CD14-positive monocyte (primary cell): ENCODE data around the gene RPL37. TPM values are rescaled to one million over a fixed set of nuclear protein-coding genes. Genes with fewer than 3 reads are reported as not detected.

Experiments used
- DNase-seq, 3 donors: peaks; one replicate each; pipeline ENCODE4 v3.0.0-alpha.2; 2011 to 2022
- H2AFZ ChIP-seq: 2 replicates; pipeline ENCODE4 v1.6.0; 2012; ENCODE audit warnings: mild to moderate bottlenecking, low read depth, low read length, inconsistent platforms; ENCODE audit not compliant: insufficient read depth, poor library complexity, severe bottlenecking
- H3K27ac ChIP-seq, 2 donors: 1 replicate in 1 of 2; 2 replicates in 1 of 2; pipeline ENCODE4 v1.5.1; 2012 to 2013; ENCODE audit warnings: low read length in 2 of 2, control low read depth in 1 of 2, inconsistent platforms in 1 of 2, low read depth in 1 of 2, mild to moderate bottlenecking in 1 of 2
- H3K27me3 ChIP-seq, 2 donors: one replicate each; pipeline versions ENCODE4 v1.6.0 to v1.6.1; 2011 to 2013; ENCODE audit warnings: low read length in 2 of 2; ENCODE audit not compliant: control insufficient read depth in 2 of 2, insufficient read depth in 2 of 2
- H3K36me3 ChIP-seq, 2 donors: replicated peaks in 1 of 2; 1 replicate in 1 of 2; 2 replicates in 1 of 2; pipeline versions ENCODE4 v1.5.1 to v1.6.1; 2012 to 2013; ENCODE audit warnings: low read length in 2 of 2, control low read depth in 1 of 2, inconsistent platforms in 1 of 2, mild to moderate bottlenecking in 1 of 2; ENCODE audit not compliant: insufficient read depth in 2 of 2, control insufficient read depth in 1 of 2
- H3K4me1 ChIP-seq, 2 donors: 1 replicate in 1 of 2; 2 replicates in 1 of 2; pipeline versions ENCODE4 v1.5.1 to v1.6.1; 2012 to 2013; ENCODE audit warnings: low read length in 2 of 2, control low read depth in 1 of 2, inconsistent platforms in 1 of 2, mild to moderate bottlenecking in 1 of 2, moderate library complexity in 1 of 2; ENCODE audit not compliant: insufficient read depth in 2 of 2, control insufficient read depth in 1 of 2
- H3K4me2 ChIP-seq: replicated peaks from 2 replicates; pipeline ENCODE3; 2012; ENCODE audit warnings: low read length, moderate library complexity, mild to moderate bottlenecking; ENCODE audit not compliant: poor library complexity, severe bottlenecking; ENCODE audit errors: extremely low read depth
- H3K4me3 ChIP-seq, 3 experiments: fragments of 200-600 bp in 1 of 3; sonication (generic) in 1 of 3; replicated peaks in 1 of 3; 1 replicate in 2 of 3; 2 replicates in 1 of 3; pipeline ENCODE4 v1.5.1; 2011 to 2013; ENCODE audit warnings: low read length in 3 of 3, mild to moderate bottlenecking in 3 of 3, control low read depth in 2 of 3, low read depth in 2 of 3, inconsistent platforms in 1 of 3, moderate library complexity in 1 of 3
- H3K79me2 ChIP-seq: 2 replicates; pipeline ENCODE4 v1.6.0; 2012; ENCODE audit warnings: mild to moderate bottlenecking, control low read depth, inconsistent platforms, low read length, moderate library complexity; ENCODE audit not compliant: insufficient read depth
- H3K9ac ChIP-seq: 2 replicates; pipeline ENCODE4 v1.6.0; 2017; ENCODE audit warnings: low read length, mild to moderate bottlenecking; ENCODE audit not compliant: insufficient read depth, poor library complexity, severe bottlenecking
- H3K9me3 ChIP-seq, 2 donors: replicated peaks in 1 of 2; 1 replicate in 1 of 2; 2 replicates in 1 of 2; pipeline versions ENCODE4 v1.5.1 to v1.6.1; 2012 to 2013; ENCODE audit warnings: low read length in 2 of 2, control low read depth in 1 of 2; ENCODE audit not compliant: control insufficient read depth in 1 of 2, insufficient read depth in 1 of 2
- H4K20me1 ChIP-seq: 2 replicates; pipeline ENCODE4 v1.6.0; 2012; ENCODE audit warnings: mild to moderate bottlenecking, low read length, control low read depth, moderate library complexity; ENCODE audit not compliant: insufficient read depth
- H3K27ac Mint-ChIP-seq, 7 donors: one replicate each; pipeline ENCODE4 v1.8.0; 2020; ENCODE audit warnings: mild to moderate bottlenecking in 7 of 7, mixed read lengths in 7 of 7, moderate library complexity in 6 of 7, inconsistent platforms in 2 of 7
- H3K27me3 Mint-ChIP-seq, 3 donors: one replicate each; pipeline ENCODE4 v1.8.0; 2021 to 2022; ENCODE audit warnings: low read depth in 3 of 3, mild to moderate bottlenecking in 3 of 3, mixed read lengths in 3 of 3, moderate library complexity in 3 of 3, inconsistent platforms in 1 of 3
- H3K36me3 Mint-ChIP-seq, 2 donors: one replicate each; pipeline ENCODE4 v1.8.0; 2020; ENCODE audit warnings: mixed read lengths in 2 of 2, inconsistent platforms in 1 of 2, mild to moderate bottlenecking in 1 of 2
- H3K4me1 Mint-ChIP-seq: one replicate; pipeline ENCODE4 v1.8.0; 2020; ENCODE audit warnings: mild to moderate bottlenecking, mixed read lengths
- H3K4me3 Mint-ChIP-seq, 2 donors: one replicate each; pipeline ENCODE4 v1.8.0; 2020; ENCODE audit warnings: mild to moderate bottlenecking in 2 of 2, mixed read lengths in 2 of 2, moderate library complexity in 1 of 2
- H3K9me3 Mint-ChIP-seq, 7 donors: one replicate each; pipeline ENCODE4 v1.8.0; 2020 to 2022; ENCODE audit warnings: mixed read lengths in 7 of 7, mild to moderate bottlenecking in 6 of 7, moderate library complexity in 6 of 7, inconsistent platforms in 2 of 7
- CTCF ChIP-seq: fragments of 200-600 bp; IDR thresholded peaks from one replicate; pipeline ENCODE4 v1.8.0; 2022; ENCODE audit warnings: antibody characterized with exemption, mild to moderate bottlenecking
- WGBS: methylation state at CpG from one replicate; pipeline ENCODE4 v1.1.5; 2013; ENCODE audit warnings: missing lambda C conversion rate; ENCODE audit not compliant: insufficient coverage; 5-methylcytosine and 5-hydroxymethylcytosine counted together
- intact Hi-C, 2 donors: fragments of 100-400 bp; cut with micrococcal nuclease; formaldehyde crosslinking; loops; one replicate each; pipeline versions ENCODE4 v1.15.0 to v1.15.1; 2023
- polyA plus RNA-seq, 3 donors: library from polyadenylated mRNA; depleted of rRNA in 1 of 3; unstranded in 2 of 3; stranded (reverse) in 1 of 3; fragments of 300-500 nt in 2 of 3; fragments of >200 nt in 1 of 3; fragmentation: Illumina TruSeq in 2 of 3; gene quantifications; 1 replicate in 2 of 3; 2 replicates in 1 of 3; pipeline ENCODE4 v1.2.3, GENCODE V29; 2012 to 2021

The RPL37 gene
- polyA plus RNA-seq, 3 donors = 87.9 to 813 (median 738) TPM

GRCh38 chr5:40823459-40823858 is 11.6 kb downstream of the RPL37 start:
- Histone ChIP-seq H3K4me2 (no peak overlapping the region), H4K20me1 (peaks cover 37% of the 10 kb centered on the region), H3K79me2 (no peaks in the 10 kb centered on the region), H3K4me3 (no peak overlapping the region), H3K4me1 (no peaks in the 10 kb centered on the region), H2AFZ (no peak overlapping the region), H3K9ac (no peak overlapping the region), H3K9me3 (no peaks in the 10 kb centered on the region), H3K27ac (peak overlapping the region in 1 of 2 donors; percentile 22), H3K36me3 (peaks cover 24 to 38% of the 10 kb centered on the region in 2 donors), H3K27me3 (no peaks in the 10 kb centered on the region)
- WGBS = no CpG with 5 or more reads among the region's 1 CpG
- Mint-ChIP-seq H3K27ac (peak overlapping the region in 3 of 7 donors; percentile 7 to 77 (median 66)), H3K27me3 (no peaks in the 10 kb centered on the region), H3K36me3 (peaks cover 30 to 37% of the 10 kb centered on the region in 2 donors), H3K9me3 (peaks cover 0 to 2% (median 0%) of the 10 kb centered on the region in 7 donors), H3K4me1 (peaks cover 4% of the 10 kb centered on the region), H3K4me3 (no peak overlapping the region)
- DNase-seq = no peak
- TF ChIP-seq CTCF = no peak
- intact Hi-C loops = no loop called here

GRCh38 chr5:40813698-40814281 is 21.2 kb downstream of the RPL37 start:
- H3K4me1 ChIP-seq = no peaks in the 10 kb centered on the region
- no peak overlapping the region for H3K9ac ChIP-seq
- no peak overlapping the region for H2AFZ ChIP-seq
- WGBS = no CpG with 5 or more reads among the region's 2 CpGs
- no peak for TF ChIP-seq CTCF
- no peak for DNase-seq
- peaks cover 0 to 2% of the 10 kb centered on the region in 2 donors for H3K36me3 Mint-ChIP-seq
- H3K4me1 Mint-ChIP-seq = no peaks in the 10 kb centered on the region
- H3K27me3 Mint-ChIP-seq = peaks cover 1 to 2% (median 1%) of the 10 kb centered on the region in 3 donors
- no peak overlapping the region for H3K4me3 ChIP-seq
- intact Hi-C loops = no loop called here
- H3K4me3 Mint-ChIP-seq = no peak overlapping the region
- no peaks in the 10 kb centered on the region for H3K36me3 ChIP-seq
- H3K27me3 ChIP-seq = no peaks in the 10 kb centered on the region
- no peaks in the 10 kb centered on the region for H4K20me1 ChIP-seq
- no peak overlapping the region for H3K27ac Mint-ChIP-seq
- H3K4me2 ChIP-seq = no peak overlapping the region
- no peaks in the 10 kb centered on the region for H3K79me2 ChIP-seq
- H3K27ac ChIP-seq = no peak overlapping the region
- no peaks in the 10 kb centered on the region for H3K9me3 Mint-ChIP-seq
- H3K9me3 ChIP-seq = no peaks in the 10 kb centered on the region
